ENCODE data around the gene AGAP1. TPM values are rescaled to one million over a fixed set of nuclear protein-coding genes. Genes with fewer than 3 reads are reported as not detected.
A peak's percentile ranks its signal among the peaks of the same experiment; 100 is the strongest.

Gene AGAP1
- total and polyA plus RNA-seq, 7 donors, result 4.2 to 21.6 (median 16.6) TPM

- 84 to 86% (median 86%) methylated on average over 3 of the region's 3 CpGs for WGBS, 3 donors
- intact Hi-C loops (cut with DNase I), result no loop called here
- H3K4me1 ChIP-seq, result peaks cover 24% of the 10 kb centered on the region
- no peak for ATAC-seq
- H3K9me3 ChIP-seq, result no peaks in the 10 kb centered on the region
- TF ChIP-seq CTCF (IDR thresholded peaks at IDR 0.05), result no peak
- no peak overlapping the region for H3K27ac ChIP-seq
- no peaks in the 10 kb centered on the region for H3K27me3 ChIP-seq (ENCODE audit: insufficient read depth in 3 of 3, low read length in 2 of 3)
- no peaks in the 10 kb centered on the region for H3K36me3 ChIP-seq (ENCODE audit: insufficient read depth in 1 of 2, low read depth in 1 of 2)
- no peak overlapping the region for H3K4me3 ChIP-seq
- DNase-seq, result no peak
Observed at GRCh38 chr2:235721625-235722024, 227.8 kb downstream of the AGAP1 start.

GRCh38 chr2:235722869-235723268 is 229.0 kb downstream of the AGAP1 start:
- TF ChIP-seq CTCF (IDR thresholded peaks at IDR 0.05), result no peak
- no peak for ATAC-seq
- H3K27ac ChIP-seq, result no peak overlapping the region
- no peaks in the 10 kb centered on the region for H3K36me3 ChIP-seq (ENCODE audit: insufficient read depth in 1 of 2, low read depth in 1 of 2)
- peaks cover 33% of the 10 kb centered on the region for H3K4me1 ChIP-seq
- no peak overlapping the region for H3K4me3 ChIP-seq
- 79 to 85% (median 83%) methylated on average over 7 of the region's 7 CpGs for WGBS, 3 donors
- no peaks in the 10 kb centered on the region for H3K27me3 ChIP-seq (ENCODE audit: insufficient read depth in 3 of 3, low read length in 2 of 3)
- no peaks in the 10 kb centered on the region for H3K9me3 ChIP-seq
- intact Hi-C loops (cut with DNase I), result no loop called here
- DNase-seq, result no peak

GRCh38 chr2:235723371-235723770 is 229.5 kb downstream of the AGAP1 start:
- DNase-seq (no peak), ATAC-seq (no peak)
- Histone ChIP-seq H3K4me1 (peaks cover 34% of the 10 kb centered on the region), H3K27me3 (ENCODE audit: insufficient read depth in 3 of 3, low read length in 2 of 3) (no peaks in the 10 kb centered on the region), H3K36me3 (ENCODE audit: insufficient read depth in 1 of 2, low read depth in 1 of 2) (no peaks in the 10 kb centered on the region), H3K27ac (no peak overlapping the region), H3K4me3 (no peak overlapping the region), H3K9me3 (no peaks in the 10 kb centered on the region)
- intact Hi-C loops (cut with DNase I), result no loop called here
- 92 to 95% (median 94%) methylated on average over 6 of the region's 6 CpGs for WGBS, 3 donors
- TF ChIP-seq CTCF (IDR thresholded peaks at IDR 0.05), result no peak

GRCh38 chr2:235723811-235724465 is 230.1 kb downstream of the AGAP1 start:
- Histone ChIP-seq H3K27me3 (ENCODE audit: insufficient read depth in 3 of 3, low read length in 2 of 3) (no peaks in the 10 kb centered on the region), H3K4me3 (no peak overlapping the region)
- no peak for TF ChIP-seq CTCF (IDR thresholded peaks at IDR 0.05)

GRCh38 chr2:235725016-235725489 is 231.2 kb downstream of the AGAP1 start:
- WGBS, 3 donors, result 7 to 8% (median 8%) methylated on average over 8 of the region's 8 CpGs
- Histone ChIP-seq H3K4me1 (peaks cover 34% of the 10 kb centered on the region), H3K4me3 (no peak overlapping the region), H3K27me3 (ENCODE audit: insufficient read depth in 3 of 3, low read length in 2 of 3) (no peaks in the 10 kb centered on the region), H3K9me3 (no peaks in the 10 kb centered on the region), H3K36me3 (ENCODE audit: insufficient read depth in 1 of 2, low read depth in 1 of 2) (no peaks in the 10 kb centered on the region), H3K27ac (peak overlapping the region; percentile 46)
- intact Hi-C loops (cut with DNase I), result no loop called here
- ATAC-seq (peak; percentile 66 to 88 (median 81)), DNase-seq (peak; percentile 78 to 84)
- TF ChIP-seq CTCF (IDR thresholded peaks at IDR 0.05), result no peak

More at GRCh38 chr2:235723811-235724465, 230.1 kb downstream of the AGAP1 start:
- intact Hi-C loops (cut with DNase I), result no loop called here
- peak in 1 of 2 donors; percentile 39 for DNase-seq
- Histone ChIP-seq H3K4me1 (peaks cover 34% of the 10 kb centered on the region), H3K36me3 (ENCODE audit: insufficient read depth in 1 of 2, low read depth in 1 of 2) (no peaks in the 10 kb centered on the region), H3K9me3 (no peaks in the 10 kb centered on the region), H3K27ac (peak overlapping the region; percentile 46)
- peak in 2 of 4 donors; percentile 19 to 27 for ATAC-seq
- WGBS, 3 donors, result 70 to 86% (median 74%) methylated on average over 16 of the region's 16 CpGs
